Measurements from ENCODE around the gene PAF1. TPM values are rescaled to one million over a fixed set of nuclear protein-coding genes. Genes with fewer than 3 reads are reported as not detected.
A peak's percentile ranks its signal among the peaks of the same experiment; 100 is the strongest.

Gene PAF1
- total RNA-seq, 1 experiment from 2014 or later, result 59.0 TPM

DNA sequence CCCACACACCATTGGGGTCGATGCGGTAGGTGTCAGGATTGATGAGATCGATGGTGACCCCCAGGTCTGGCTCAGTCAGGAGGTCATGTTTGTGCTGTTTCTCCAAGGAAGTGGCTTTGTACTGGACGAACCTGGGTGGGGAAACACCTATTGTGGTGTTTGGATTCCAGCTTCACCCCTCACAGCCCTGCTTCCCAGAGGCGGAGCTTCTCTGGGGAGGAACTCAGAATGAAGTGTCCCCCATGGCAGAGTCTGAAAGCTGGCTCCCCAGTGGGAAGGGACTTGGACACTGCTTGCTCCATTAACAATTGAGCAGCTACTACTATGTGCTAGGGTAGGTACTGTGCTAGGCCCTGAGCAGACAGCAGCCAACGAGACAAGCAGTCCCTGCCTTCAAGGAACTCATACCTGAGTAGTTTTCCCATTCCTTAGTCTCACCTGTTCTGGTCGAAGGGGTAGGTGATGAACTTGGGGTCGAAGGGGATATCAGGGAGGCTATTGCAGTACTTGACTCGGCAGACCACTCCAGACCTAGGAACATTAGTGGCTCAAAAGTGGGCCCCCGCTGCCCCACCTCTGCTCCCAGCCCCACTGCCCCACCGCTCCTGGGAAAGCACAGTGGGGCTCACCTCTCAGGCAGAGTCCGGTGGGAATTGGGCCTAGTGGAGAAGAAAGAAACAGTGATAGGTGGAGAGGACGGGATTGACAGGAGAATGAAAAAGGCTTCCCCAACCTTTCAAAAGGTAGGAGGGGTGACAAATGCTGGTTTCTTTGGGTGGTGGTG, 1.1 kb downstream of the PAF1 start:
- Histone ChIP-seq H3K4me1 (peaks cover 10% of the 10 kb centered on the region), H3K27me3 (replicated peaks; ENCODE audit: control insufficient read depth, insufficient read depth, low read length) (no peaks in the 10 kb centered on the region), H3K36me3 (ENCODE audit: control insufficient read depth, insufficient read depth, low read length) (peaks cover 9% of the 10 kb centered on the region), H3K9me3 (no peaks in the 10 kb centered on the region), H3K4me3 (ENCODE audit: low read depth, low read length) (peak overlapping the region; percentile 76)
- TF ChIP-seq, protein P1, sequence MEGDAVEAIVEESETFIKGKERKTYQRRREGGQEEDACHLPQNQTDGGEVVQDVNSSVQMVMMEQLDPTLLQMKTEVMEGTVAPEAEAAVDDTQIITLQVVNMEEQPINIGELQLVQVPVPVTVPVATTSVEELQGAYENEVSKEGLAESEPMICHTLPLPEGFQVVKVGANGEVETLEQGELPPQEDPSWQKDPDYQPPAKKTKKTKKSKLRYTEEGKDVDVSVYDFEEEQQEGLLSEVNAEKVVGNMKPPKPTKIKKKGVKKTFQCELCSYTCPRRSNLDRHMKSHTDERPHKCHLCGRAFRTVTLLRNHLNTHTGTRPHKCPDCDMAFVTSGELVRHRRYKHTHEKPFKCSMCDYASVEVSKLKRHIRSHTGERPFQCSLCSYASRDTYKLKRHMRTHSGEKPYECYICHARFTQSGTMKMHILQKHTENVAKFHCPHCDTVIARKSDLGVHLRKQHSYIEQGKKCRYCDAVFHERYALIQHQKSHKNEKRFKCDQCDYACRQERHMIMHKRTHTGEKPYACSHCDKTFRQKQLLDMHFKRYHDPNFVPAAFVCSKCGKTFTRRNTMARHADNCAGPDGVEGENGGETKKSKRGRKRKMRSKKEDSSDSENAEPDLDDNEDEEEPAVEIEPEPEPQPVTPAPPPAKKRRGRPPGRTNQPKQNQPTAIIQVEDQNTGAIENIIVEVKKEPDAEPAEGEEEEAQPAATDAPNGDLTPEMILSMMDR (IDR thresholded peaks at IDR 0.05; ENCODE audit: insufficient read depth in 1 of 2, low read depth in 1 of 2, low read length in 1 of 2, severe bottlenecking in 1 of 2, unreplicated experiment in 1 of 2), result no peak
- Mint-ChIP-seq H3K27ac (ENCODE audit: unreplicated experiment) (peak overlapping the region; percentile 92), H3K4me1 (ENCODE audit: low read depth, unreplicated experiment) (peaks cover 33% of the 10 kb centered on the region), H3K36me3 (ENCODE audit: insufficient read depth, unreplicated experiment) (peaks cover 93% of the 10 kb centered on the region), H3K4me3 (ENCODE audit: unreplicated experiment) (peak overlapping the region; percentile 99), H3K27me3 (ENCODE audit: insufficient read depth, unreplicated experiment) (no peaks in the 10 kb centered on the region), H3K9me3 (ENCODE audit: unreplicated experiment) (no peaks in the 10 kb centered on the region)
- DNase-seq, result no peak
- no TSS peak for BruUV-seq (replicated peaks)
- intact Hi-C loops (cut with micrococcal nuclease; ENCODE audit: unreplicated experiment), result loop anchor here (5.0 kb wide), 1 partner anchor 48 kb away; the partner anchor contains the start of gene SAMD4B
- ChIA-PET POLR2A (no interaction called here), CTCF (no interaction called here)

DNA sequence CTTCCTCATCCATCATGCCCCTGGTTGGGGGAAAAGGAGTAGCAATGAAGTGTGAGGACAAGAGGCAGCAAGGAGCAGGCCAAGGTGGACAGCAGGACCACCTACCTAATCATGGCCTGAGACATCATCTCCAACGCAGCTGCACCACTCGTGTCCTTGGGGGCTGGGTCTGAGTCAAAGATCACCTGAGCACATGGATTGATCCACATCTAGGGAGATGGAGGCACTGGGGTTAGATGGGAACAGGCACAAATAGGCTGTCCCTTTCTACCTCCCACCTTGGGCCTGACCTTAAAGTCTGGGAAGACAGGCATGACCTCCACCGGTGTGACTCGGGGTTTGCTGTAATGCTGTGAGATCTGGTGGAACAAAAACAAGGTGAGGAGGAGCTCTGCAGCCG, 2.2 kb downstream of the PAF1 start:
- no peak overlapping the region for H3K4me3 ChIP-seq (ENCODE audit: low read depth, low read length)
- no peaks in the 10 kb centered on the region for H3K9me3 Mint-ChIP-seq (ENCODE audit: unreplicated experiment)
- ChIA-PET CTCF (no interaction called here), POLR2A (no interaction called here)
- TF ChIP-seq, protein P1 (IDR thresholded peaks at IDR 0.05; ENCODE audit: insufficient read depth in 1 of 2, low read depth in 1 of 2, low read length in 1 of 2, severe bottlenecking in 1 of 2, unreplicated experiment in 1 of 2), result no peak
- peak overlapping the region; percentile 92 for H3K27ac Mint-ChIP-seq (ENCODE audit: unreplicated experiment)
- peaks cover 33% of the 10 kb centered on the region for H3K4me1 Mint-ChIP-seq (ENCODE audit: low read depth, unreplicated experiment)
- no peaks in the 10 kb centered on the region for H3K27me3 Mint-ChIP-seq (ENCODE audit: insufficient read depth, unreplicated experiment)
- intact Hi-C loops (cut with micrococcal nuclease; ENCODE audit: unreplicated experiment), result no loop called here
- H3K36me3 ChIP-seq (ENCODE audit: control insufficient read depth, insufficient read depth, low read length), result peaks cover 10% of the 10 kb centered on the region
- peaks cover 10% of the 10 kb centered on the region for H3K4me1 ChIP-seq
- H3K36me3 Mint-ChIP-seq (ENCODE audit: insufficient read depth, unreplicated experiment), result peaks cover 90% of the 10 kb centered on the region
- H3K27me3 ChIP-seq (replicated peaks; ENCODE audit: control insufficient read depth, insufficient read depth, low read length), result no peaks in the 10 kb centered on the region
- no peak for DNase-seq
- H3K9me3 ChIP-seq, result no peaks in the 10 kb centered on the region
- BruUV-seq (replicated peaks), result no TSS peak
- H3K4me3 Mint-ChIP-seq (ENCODE audit: unreplicated experiment), result peak overlapping the region; percentile 20

DNA sequence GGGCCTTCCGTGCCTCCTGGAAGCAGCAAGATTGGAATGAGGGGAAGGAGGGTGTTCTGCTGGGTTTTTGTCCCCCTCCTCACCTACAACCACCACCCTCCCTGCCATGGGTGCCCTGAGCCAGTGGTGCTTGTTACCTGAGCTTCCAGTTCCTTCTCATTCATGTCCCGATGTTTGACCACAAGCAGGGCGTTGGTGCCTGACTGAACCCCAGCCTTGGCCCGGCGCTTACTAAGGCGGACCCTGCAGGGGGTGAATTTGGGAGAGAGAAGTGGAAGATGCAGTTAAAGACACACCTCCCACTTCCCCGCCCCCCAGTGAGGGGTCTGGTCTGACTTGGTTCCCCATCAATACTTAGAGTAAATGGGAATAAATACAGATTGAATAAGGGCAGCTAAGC, 4.3 kb downstream of the PAF1 start:
- Histone ChIP-seq H3K4me3 (ENCODE audit: low read depth, low read length) (no peak overlapping the region), H3K9me3 (no peaks in the 10 kb centered on the region), H3K36me3 (ENCODE audit: control insufficient read depth, insufficient read depth, low read length) (peaks cover 15% of the 10 kb centered on the region), H3K27me3 (replicated peaks; ENCODE audit: control insufficient read depth, insufficient read depth, low read length) (no peaks in the 10 kb centered on the region), H3K4me1 (peaks cover 6% of the 10 kb centered on the region; the same call in 1 of the 2 replicates)
- Mint-ChIP-seq H3K9me3 (ENCODE audit: unreplicated experiment) (no peaks in the 10 kb centered on the region), H3K27me3 (ENCODE audit: insufficient read depth, unreplicated experiment) (no peaks in the 10 kb centered on the region), H3K4me1 (ENCODE audit: low read depth, unreplicated experiment) (peaks cover 25% of the 10 kb centered on the region), H3K27ac (ENCODE audit: unreplicated experiment) (peak overlapping the region; percentile 6), H3K4me3 (ENCODE audit: unreplicated experiment) (no peak overlapping the region), H3K36me3 (ENCODE audit: insufficient read depth, unreplicated experiment) (peaks cover 77% of the 10 kb centered on the region)
- TF ChIP-seq, protein P1 (IDR thresholded peaks at IDR 0.05; ENCODE audit: insufficient read depth in 1 of 2, low read depth in 1 of 2, low read length in 1 of 2, severe bottlenecking in 1 of 2, unreplicated experiment in 1 of 2), result no peak
- DNase-seq, result no peak
- ChIA-PET CTCF (interaction anchor here (0.6 kb wide), 1 partner anchor 44 kb away, joined by 4 read pairs; the partner anchor contains the start of gene SAMD4B), POLR2A (no interaction called here)
- no TSS peak for BruUV-seq (replicated peaks)
- intact Hi-C loops (cut with micrococcal nuclease; ENCODE audit: unreplicated experiment), result no loop called here
